Right atrium auricular region (tissue), 2 donors: ENCODE results near the gene SLITRK2. TPM values are rescaled to one million over a fixed set of nuclear protein-coding genes. Genes with fewer than 3 reads are reported as not detected.
A peak's percentile ranks its signal among the peaks of the same experiment; 100 is the strongest.

ENCODE experiments used
- DNase-seq: peaks from one replicate; pipeline ENCODE4 v3.0.0-alpha.2; 2019; ENCODE audit warnings: low spot score
- H3K27ac ChIP-seq, 2 donors: fragments of 200-600 bp; sonication (generic); 1 replicate in 1 of 2; 2 replicates in 1 of 2; pipeline ENCODE4 v1.5.1; 2016 to 2019
- H3K27me3 ChIP-seq, 2 donors: fragments of 200-600 bp; sonication (generic); one replicate each; pipeline versions ENCODE4 v1.5.1 to v1.6.0; 2017 to 2019
- H3K36me3 ChIP-seq: fragments of 200-600 bp; sonication (generic); one replicate; pipeline ENCODE4 v1.5.1; 2016
- H3K4me1 ChIP-seq, 2 donors: fragments of 200-600 bp; sonication (generic); one replicate each; pipeline versions ENCODE4 v1.5.1 to v1.6.0; 2017 to 2019
- H3K4me3 ChIP-seq, 2 donors: fragments of 200-600 bp; sonication (generic); 1 replicate in 1 of 2; 2 replicates in 1 of 2; pipeline ENCODE4 v1.5.1; 2017 to 2019; ENCODE audit warnings: mild to moderate bottlenecking in 1 of 2, moderate library complexity in 1 of 2
- H3K9me3 ChIP-seq, 2 donors: fragments of 200-600 bp; sonication (generic); one replicate each; pipeline ENCODE4 v1.5.1; 2019
- total RNA-seq, 2 donors: library from RNA; depleted of rRNA; stranded (reverse); fragments of >200 nt; gene quantifications; one replicate each; pipeline ENCODE4 v1.1.0, GENCODE V29; 2016
- TF ChIP-seq, protein P1 (sequence below), 2 donors: fragments of 200-600 bp; sonication (generic); IDR thresholded peaks; one replicate each; pipeline ENCODE4 v1.5.1; 2019; ENCODE audit warnings: antibody characterized with exemption in 2 of 2

Gene SLITRK2
- total RNA-seq, 2 donors from 2014 or later: 0.41 to 0.71 TPM

DNA sequence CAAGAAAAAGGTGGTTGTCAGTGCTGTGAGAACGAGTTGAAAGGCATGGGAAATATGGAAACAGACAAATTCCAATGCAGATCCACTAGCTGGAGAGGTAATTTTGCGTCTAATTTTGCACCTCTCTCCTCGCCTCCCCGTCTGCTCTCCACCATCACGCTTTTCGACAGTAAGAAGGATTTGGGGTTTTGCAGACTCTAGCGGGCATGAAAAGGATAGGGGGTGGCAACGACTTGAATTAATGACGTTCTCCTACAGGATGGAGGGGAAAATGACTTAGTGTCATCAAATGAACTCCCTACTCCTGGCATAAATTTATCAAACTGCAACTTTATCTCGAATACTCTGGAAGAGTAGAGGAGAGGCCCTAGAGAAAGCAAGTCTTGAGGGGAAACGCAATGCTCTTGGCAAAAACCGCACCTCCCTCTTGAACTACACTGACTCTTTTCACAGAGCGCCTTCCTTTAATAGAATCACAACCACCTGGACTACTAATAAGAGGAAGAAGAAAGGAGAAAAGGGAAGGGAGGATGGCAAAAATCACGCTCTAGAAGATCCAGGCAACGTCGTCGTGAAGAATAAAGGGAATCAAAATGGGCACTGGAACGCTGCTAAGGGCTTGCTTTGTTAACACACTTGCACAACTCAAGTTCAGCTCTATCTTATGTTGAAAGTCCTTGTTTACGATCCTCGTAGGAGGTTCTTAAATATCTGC is 871 bp upstream of the SLITRK2 start:
- no peaks in the 10 kb centered on the region for H3K36me3 ChIP-seq
- TF ChIP-seq, protein P1, sequence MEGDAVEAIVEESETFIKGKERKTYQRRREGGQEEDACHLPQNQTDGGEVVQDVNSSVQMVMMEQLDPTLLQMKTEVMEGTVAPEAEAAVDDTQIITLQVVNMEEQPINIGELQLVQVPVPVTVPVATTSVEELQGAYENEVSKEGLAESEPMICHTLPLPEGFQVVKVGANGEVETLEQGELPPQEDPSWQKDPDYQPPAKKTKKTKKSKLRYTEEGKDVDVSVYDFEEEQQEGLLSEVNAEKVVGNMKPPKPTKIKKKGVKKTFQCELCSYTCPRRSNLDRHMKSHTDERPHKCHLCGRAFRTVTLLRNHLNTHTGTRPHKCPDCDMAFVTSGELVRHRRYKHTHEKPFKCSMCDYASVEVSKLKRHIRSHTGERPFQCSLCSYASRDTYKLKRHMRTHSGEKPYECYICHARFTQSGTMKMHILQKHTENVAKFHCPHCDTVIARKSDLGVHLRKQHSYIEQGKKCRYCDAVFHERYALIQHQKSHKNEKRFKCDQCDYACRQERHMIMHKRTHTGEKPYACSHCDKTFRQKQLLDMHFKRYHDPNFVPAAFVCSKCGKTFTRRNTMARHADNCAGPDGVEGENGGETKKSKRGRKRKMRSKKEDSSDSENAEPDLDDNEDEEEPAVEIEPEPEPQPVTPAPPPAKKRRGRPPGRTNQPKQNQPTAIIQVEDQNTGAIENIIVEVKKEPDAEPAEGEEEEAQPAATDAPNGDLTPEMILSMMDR (IDR thresholded peaks at IDR 0.05): no peak
- no peaks in the 10 kb centered on the region for H3K4me1 ChIP-seq
- peaks cover 0 to 4% of the 10 kb centered on the region in 2 donors for H3K27me3 ChIP-seq
- H3K4me3 ChIP-seq: peak overlapping the region in 1 of 2 donors; percentile 40
- DNase-seq: no peak
- no peak overlapping the region for H3K27ac ChIP-seq
- no peaks in the 10 kb centered on the region for H3K9me3 ChIP-seq

DNA sequence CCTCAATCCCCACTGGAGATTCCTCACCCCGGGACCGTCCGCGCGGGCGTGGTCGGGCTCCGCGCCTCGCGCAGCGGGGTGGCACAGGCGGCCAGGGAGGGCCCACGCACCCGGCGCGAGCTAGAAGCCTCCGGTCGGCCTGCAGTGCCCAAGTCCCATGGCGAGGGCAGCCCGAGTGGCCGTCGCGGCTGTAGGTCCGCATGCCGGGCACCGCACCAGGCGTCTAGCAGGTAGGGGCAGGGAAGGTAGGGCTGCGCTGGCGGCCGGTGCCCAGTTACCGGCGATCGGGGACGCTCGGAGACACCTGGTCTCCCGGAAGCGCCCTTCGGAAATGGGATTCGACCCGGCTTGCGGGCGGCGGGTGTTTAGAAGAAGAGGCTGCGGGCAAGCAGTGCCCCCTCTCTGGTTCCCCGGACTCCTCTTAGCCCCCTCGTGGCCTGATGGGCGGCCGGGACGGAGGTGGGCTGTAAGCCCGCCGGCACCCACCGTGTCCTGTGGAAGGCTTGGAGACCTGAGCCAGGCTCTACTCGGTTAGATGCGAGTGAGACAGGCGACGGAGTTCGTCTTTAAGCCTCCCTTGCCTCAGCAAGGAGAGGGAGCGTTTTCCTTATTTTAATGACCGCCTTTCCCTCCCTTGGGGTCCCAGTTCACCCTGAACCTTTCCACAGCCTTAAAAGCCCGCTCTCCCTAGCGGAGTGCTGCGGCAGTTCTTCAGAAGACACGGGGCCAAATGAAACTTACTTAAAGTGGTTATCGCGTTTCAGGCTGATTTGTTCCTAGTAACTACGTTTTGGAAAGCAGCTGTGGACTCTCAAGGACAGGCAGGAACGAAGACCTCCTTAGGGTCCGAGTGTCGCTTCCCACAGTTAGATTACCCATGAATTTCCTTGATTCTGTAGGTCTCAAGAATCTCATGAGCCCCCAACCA is 821 bp downstream of the SLITRK2 start:
- TF ChIP-seq, protein P1 (IDR thresholded peaks at IDR 0.05): no peak
- no peak for DNase-seq
- Histone ChIP-seq H3K36me3 (no peaks in the 10 kb centered on the region), H3K9me3 (no peaks in the 10 kb centered on the region), H3K27ac (no peak overlapping the region), H3K4me3 (peak overlapping the region; percentile 21 to 40), H3K4me1 (no peaks in the 10 kb centered on the region), H3K27me3 (peaks cover 0 to 4% of the 10 kb centered on the region in 2 donors)

DNA sequence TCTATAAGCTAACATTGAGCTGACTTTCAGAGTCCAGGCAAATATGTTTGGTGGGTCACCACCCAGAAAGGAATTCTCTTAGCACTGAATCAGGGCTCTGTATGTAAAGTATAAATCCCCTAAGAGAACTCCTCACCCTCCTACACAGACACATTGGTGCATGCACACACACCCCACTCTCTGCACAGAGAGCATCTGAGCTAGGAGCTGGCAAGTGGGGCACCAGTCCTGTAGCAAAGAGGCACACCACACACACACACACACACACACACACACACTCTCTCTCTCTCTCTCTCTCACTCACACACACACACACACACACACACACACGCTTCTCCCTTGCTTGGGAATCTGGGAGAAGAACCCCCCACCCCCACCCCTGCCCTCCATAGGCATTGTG is 3.2 kb downstream of the SLITRK2 start:
- DNase-seq: no peak
- Histone ChIP-seq H3K4me3 (no peak overlapping the region), H3K4me1 (no peaks in the 10 kb centered on the region), H3K9me3 (no peaks in the 10 kb centered on the region), H3K27me3 (peaks cover 0 to 4% of the 10 kb centered on the region in 2 donors), H3K27ac (no peak overlapping the region), H3K36me3 (no peaks in the 10 kb centered on the region)
- TF ChIP-seq, protein P1 (IDR thresholded peaks at IDR 0.05): no peak

DNA sequence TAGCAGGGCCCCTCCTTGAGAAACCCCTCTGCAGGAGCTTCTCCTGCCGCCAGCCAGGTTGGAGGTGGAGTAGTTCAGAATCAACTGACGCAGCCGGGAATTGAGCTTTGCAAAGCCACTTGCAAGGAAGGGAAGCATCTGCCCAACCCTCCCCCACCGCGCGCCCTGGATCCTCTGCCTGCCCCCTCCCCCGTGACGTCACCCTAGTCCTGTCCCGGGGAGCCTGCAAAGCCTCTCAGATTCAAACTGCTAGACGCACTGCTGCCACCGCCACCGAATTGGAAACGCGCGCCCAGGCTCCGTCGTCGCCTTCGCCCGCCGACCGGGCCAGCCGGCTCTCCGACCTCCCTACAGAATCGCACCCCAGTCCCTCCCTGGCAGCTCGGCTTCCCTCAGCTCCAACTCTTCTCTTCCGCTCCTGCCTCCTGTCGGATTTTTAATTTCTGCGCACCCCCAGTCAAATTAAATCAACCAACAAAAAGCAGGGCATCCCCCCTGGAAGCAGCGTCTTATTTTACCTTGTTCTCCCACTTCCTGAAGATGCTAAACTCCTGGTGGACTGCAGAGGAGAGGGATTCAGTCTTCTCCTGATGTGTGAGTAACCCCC is 3.8 kb downstream of the SLITRK2 start:
- Histone ChIP-seq H3K27me3 (peaks cover 0 to 4% of the 10 kb centered on the region in 2 donors), H3K4me1 (no peaks in the 10 kb centered on the region), H3K9me3 (no peaks in the 10 kb centered on the region), H3K36me3 (no peaks in the 10 kb centered on the region), H3K4me3 (no peak overlapping the region), H3K27ac (no peak overlapping the region)
- no peak for DNase-seq
- TF ChIP-seq, protein P1 (IDR thresholded peaks at IDR 0.05): no peak

- H3K27me3 ChIP-seq: peaks cover 0 to 4% of the 10 kb centered on the region in 2 donors
Measured at GRCh38 chrX:145821898-145822571, 4.4 kb downstream of the SLITRK2 start.

More at GRCh38 chrX:145821898-145822571, 4.4 kb downstream of the SLITRK2 start:
- Histone ChIP-seq H3K27ac (no peak overlapping the region), H3K9me3 (no peaks in the 10 kb centered on the region), H3K4me1 (no peaks in the 10 kb centered on the region), H3K4me3 (no peak overlapping the region), H3K36me3 (no peaks in the 10 kb centered on the region)
- DNase-seq: no peak
- TF ChIP-seq, protein P1 (IDR thresholded peaks at IDR 0.05): no peak
